H1 (cell line): ENCODE data around the gene MYBL2. TPM values are rescaled to one million over a fixed set of nuclear protein-coding genes. Genes with fewer than 3 reads are reported as not detected.
A peak's percentile ranks its signal among the peaks of the same experiment; 100 is the strongest.

ENCODE experiments used
- CTCF ChIA-PET: fragments of 300-600 bp; sonication (Branson Sonifier 250); formaldehyde crosslinking; loops from one replicate; lab custom pipeline; 2021; ENCODE audit not compliant: partially characterized antibody; lab: Charles Lee
- POLR2A ChIA-PET: fragments of 300-600 bp; sonication (Branson Sonifier 250); formaldehyde crosslinking; loops from one replicate; lab custom pipeline; 2021; ENCODE audit warnings: inconsistent platforms; ENCODE audit not compliant: partially characterized antibody; lab: Charles Lee
- DNase-seq, 2 experiments: peaks; one replicate each; pipeline versions ENCODE4 v3.0.0 to v3.0.0-alpha.2; 2010 to 2022; ENCODE audit warnings: low spot score in 2 of 2, low read depth in 1 of 2, mixed read lengths in 1 of 2
- FAIRE-seq: peaks from 2 replicates; lab custom pipeline; 2011; peaks lifted over from hg19 to GRCh38; lab: Jason Lieb, UNC
- H2AFZ ChIP-seq: 2 replicates; pipeline ENCODE4 v1.8.1; 2012; ENCODE audit warnings: low read length, inconsistent platforms
- H2AK5ac ChIP-seq: 2 replicates; pipeline ENCODE4 v1.6.1; 2013; ENCODE audit warnings: low read depth, low read length
- H2BK120ac ChIP-seq: replicated peaks from 2 replicates; pipeline ENCODE3; 2013; ENCODE audit warnings: low read depth, low read length, inconsistent platforms
- H2BK12ac ChIP-seq: 2 replicates; pipeline ENCODE4 v1.6.1; 2013; ENCODE audit warnings: low read depth, low read length
- H2BK15ac ChIP-seq: 2 replicates; pipeline ENCODE4 v1.6.1; 2013; ENCODE audit warnings: low read length
- H2BK20ac ChIP-seq: 2 replicates; pipeline ENCODE4 v1.6.1; 2013; ENCODE audit warnings: low read length
- H2BK5ac ChIP-seq: 2 replicates; pipeline ENCODE4 v1.6.1; 2013; ENCODE audit warnings: low read depth, low read length
- H3K14ac ChIP-seq: 2 replicates; pipeline ENCODE4 v1.6.1; 2013; ENCODE audit warnings: inconsistent platforms; ENCODE audit not compliant: insufficient read length
- H3K18ac ChIP-seq: 2 replicates; pipeline ENCODE4 v1.6.1; 2013; ENCODE audit warnings: low read length; ENCODE audit errors: extremely low read depth
- H3K23ac ChIP-seq: 2 replicates; pipeline ENCODE4 v1.6.1; 2013; ENCODE audit warnings: inconsistent platforms; ENCODE audit not compliant: insufficient read length
- H3K23me2 ChIP-seq: 2 replicates; pipeline ENCODE4 v1.6.1; 2013; ENCODE audit warnings: low read depth, low read length
- H3K27ac ChIP-seq: 2 replicates; pipeline ENCODE4 v1.6.1; 2011; ENCODE audit warnings: low read depth, low read length, inconsistent platforms
- H3K27me3 ChIP-seq, 4 experiments: replicated peaks in 1 of 4; 1 replicate in 1 of 4; 2 replicates in 3 of 4; pipeline versions ENCODE4 v1.6.1 to v1.8.1; 2011 to 2013; ENCODE audit warnings: low read length in 3 of 4, mild to moderate bottlenecking in 3 of 4, inconsistent platforms in 2 of 4, mixed read lengths in 2 of 4, moderate library complexity in 1 of 4; ENCODE audit not compliant: control insufficient read depth in 3 of 4, insufficient read depth in 3 of 4; ENCODE audit errors: extremely low read depth in 1 of 4
- H3K36me3 ChIP-seq, 4 experiments: 2 replicates each; pipeline versions ENCODE4 v1.6.1 to v1.8.1; 2011 to 2013; ENCODE audit warnings: mild to moderate bottlenecking in 4 of 4, low read length in 3 of 4, moderate library complexity in 2 of 4, control low read depth in 1 of 4, inconsistent platforms in 1 of 4; ENCODE audit not compliant: insufficient read depth in 4 of 4, control insufficient read depth in 2 of 4
- H3K4ac ChIP-seq: replicated peaks from 2 replicates; pipeline ENCODE3; 2013; ENCODE audit warnings: low read length, low read depth, mixed read lengths, inconsistent platforms; ENCODE audit not compliant: insufficient read length
- H3K4me1 ChIP-seq, 4 experiments: replicated peaks in 1 of 4; 1 replicate in 1 of 4; 2 replicates in 3 of 4; pipeline versions ENCODE4 v1.6.1 to v1.8.1; 2011 to 2013; ENCODE audit warnings: low read length in 3 of 4, inconsistent platforms in 2 of 4, mixed read lengths in 1 of 4; ENCODE audit not compliant: insufficient read depth in 4 of 4, control insufficient read depth in 3 of 4
- H3K4me2 ChIP-seq, 2 experiments: 2 replicates each; pipeline versions ENCODE4 v1.6.1 to v1.8.1; 2011 to 2013; ENCODE audit warnings: low read depth in 2 of 2, low read length in 2 of 2, control low read depth in 1 of 2, inconsistent platforms in 1 of 2, mild to moderate bottlenecking in 1 of 2; ENCODE audit not compliant: insufficient read depth in 1 of 2
- H3K4me3 ChIP-seq, 4 experiments: fragments of 200-600, 300-600 bp in 1 of 4; sonication (generic), shearing (Covaris generic), sonication (Bioruptor Twin) in 1 of 4; 2 replicates each; pipeline versions ENCODE4 v1.5.1 to v1.8.1; 2011 to 2016; ENCODE audit warnings: low read length in 4 of 4, low read depth in 3 of 4, control low read depth in 2 of 4, inconsistent platforms in 2 of 4, mild to moderate bottlenecking in 2 of 4, mixed read lengths in 1 of 4, moderate library complexity in 1 of 4; ENCODE audit not compliant: insufficient read depth in 2 of 4; ENCODE audit errors: extremely low read depth in 1 of 4
- H3K56ac ChIP-seq: replicated peaks from 2 replicates; pipeline ENCODE3; 2013; ENCODE audit warnings: low read depth, mild to moderate bottlenecking, mixed read lengths, low read length, inconsistent platforms; ENCODE audit not compliant: insufficient read length
- H3K79me1 ChIP-seq: 2 replicates; pipeline ENCODE4 v1.6.1; 2013; ENCODE audit warnings: low read depth, low read length, control low read depth
- H3K79me2 ChIP-seq, 2 experiments: 2 replicates each; pipeline versions ENCODE4 v1.6.1 to v1.8.1; 2012 to 2013; ENCODE audit warnings: low read length in 2 of 2, mild to moderate bottlenecking in 2 of 2, inconsistent platforms in 1 of 2; ENCODE audit not compliant: insufficient read depth in 2 of 2, control insufficient read depth in 1 of 2
- H3K9ac ChIP-seq, 4 experiments: replicated peaks in 1 of 4; 1 replicate in 1 of 4; 2 replicates in 3 of 4; pipeline versions ENCODE4 v1.6.1 to v1.8.1; 2011 to 2013; ENCODE audit warnings: low read depth in 3 of 4, low read length in 3 of 4, control low read depth in 2 of 4, mild to moderate bottlenecking in 2 of 4, moderate library complexity in 2 of 4, inconsistent platforms in 1 of 4; ENCODE audit errors: extremely low read depth in 1 of 4
- H3K9me3 ChIP-seq, 2 experiments: 2 replicates each; pipeline versions ENCODE4 v1.6.1 to v1.8.1; 2012 to 2013; ENCODE audit warnings: mild to moderate bottlenecking in 2 of 2, moderate library complexity in 2 of 2, control low read depth in 1 of 2, inconsistent platforms in 1 of 2, low read depth in 1 of 2, low read length in 1 of 2, mixed read lengths in 1 of 2; ENCODE audit not compliant: insufficient read depth in 2 of 2
- H4K20me1 ChIP-seq, 2 experiments: replicated peaks in 1 of 2; 2 replicates each; pipeline versions ENCODE3 to v1.8.1; 2011 to 2013; ENCODE audit warnings: inconsistent platforms in 2 of 2, low read length in 2 of 2, mild to moderate bottlenecking in 1 of 2; ENCODE audit not compliant: insufficient read depth in 2 of 2, control insufficient read depth in 1 of 2
- H4K5ac ChIP-seq: 2 replicates; pipeline ENCODE4 v1.6.1; 2013; ENCODE audit warnings: low read length, low read depth, mixed read lengths, inconsistent platforms; ENCODE audit not compliant: insufficient read length
- H4K8ac ChIP-seq: 2 replicates; pipeline ENCODE4 v1.8.0; 2013; ENCODE audit warnings: mild to moderate bottlenecking, moderate library complexity, low read length, inconsistent platforms; ENCODE audit not compliant: insufficient read depth; ENCODE audit errors: extremely low read depth
- H4K91ac ChIP-seq: replicated peaks from 2 replicates; pipeline ENCODE3; 2013; ENCODE audit warnings: low read length, mixed read lengths, inconsistent platforms; ENCODE audit not compliant: insufficient read length
- NANOG ChIP-seq: IDR thresholded peaks from 2 replicates; pipeline ENCODE4 v1.6.1; 2011; ENCODE audit warnings: low read length, low read depth, mild to moderate bottlenecking, inconsistent platforms; ENCODE audit not compliant: insufficient read depth, poor library complexity, severe bottlenecking
- TAF7 ChIP-seq: optimal IDR thresholded peaks from 2 replicates; pipeline ENCODE3; 2011; ENCODE audit warnings: low read depth, mild to moderate bottlenecking, inconsistent platforms, low read length, moderate library complexity, borderline replicate concordance
- YY1 ChIP-seq: IDR thresholded peaks from 2 replicates; pipeline ENCODE4 v1.6.1; 2011; ENCODE audit warnings: low read depth, mild to moderate bottlenecking, low read length
- whole genome bisulfite sequencing, 2 experiments: shearing (Covaris generic) in 1 of 2; methylation state at CpG; one replicate each; pipeline versions ENCODE4 v1.1.6 to v1.1.7; 2013 to 2015; ENCODE audit warnings: low lambda C conversion rate in 2 of 2, mixed read lengths in 2 of 2, inconsistent platforms in 1 of 2, low coverage in 1 of 2, missing lambda C conversion rate in 1 of 2; ENCODE audit not compliant: insufficient replicate concordance in 2 of 2, insufficient coverage in 1 of 2, insufficient read length in 1 of 2; ENCODE audit errors: extremely low coverage in 1 of 2, missing lambda C conversion rate in 1 of 2; 5-methylcytosine and 5-hydroxymethylcytosine counted together
- polyA plus RNA-seq, 7 experiments: library from polyadenylated mRNA; depleted of rRNA in 3 of 7; stranded (reverse) in 5 of 7; unstranded in 2 of 7; fragments of >200 nt in 5 of 7; fragments of 200-250 nt in 2 of 7; gene quantifications; 1 replicate in 5 of 7; 2 replicates in 1 of 7; 4 replicates in 1 of 7; pipeline versions ENCODE4 v1.2.1 to v1.2.3, GENCODE V29; 2011 to 2013; ENCODE audit warnings: missing spikeins in 2 of 7, mixed read lengths in 2 of 7
- total RNA-seq: library from RNA; stranded (reverse); fragmentation: NEBNext Ultra II Directional; extraction: Animal tissue kit (Norgen Biotek cat#: 25700); gene quantifications from 2 replicates; pipeline ENCODE4 v1.2.1, GENCODE V29; 2021

Gene MYBL2
- total and polyA plus RNA-seq, 2 of the 8 experiments (the other 6 are each of a cell fraction or from before 2014, with no cell fraction given), result 75.3 to 207 TPM

DNA sequence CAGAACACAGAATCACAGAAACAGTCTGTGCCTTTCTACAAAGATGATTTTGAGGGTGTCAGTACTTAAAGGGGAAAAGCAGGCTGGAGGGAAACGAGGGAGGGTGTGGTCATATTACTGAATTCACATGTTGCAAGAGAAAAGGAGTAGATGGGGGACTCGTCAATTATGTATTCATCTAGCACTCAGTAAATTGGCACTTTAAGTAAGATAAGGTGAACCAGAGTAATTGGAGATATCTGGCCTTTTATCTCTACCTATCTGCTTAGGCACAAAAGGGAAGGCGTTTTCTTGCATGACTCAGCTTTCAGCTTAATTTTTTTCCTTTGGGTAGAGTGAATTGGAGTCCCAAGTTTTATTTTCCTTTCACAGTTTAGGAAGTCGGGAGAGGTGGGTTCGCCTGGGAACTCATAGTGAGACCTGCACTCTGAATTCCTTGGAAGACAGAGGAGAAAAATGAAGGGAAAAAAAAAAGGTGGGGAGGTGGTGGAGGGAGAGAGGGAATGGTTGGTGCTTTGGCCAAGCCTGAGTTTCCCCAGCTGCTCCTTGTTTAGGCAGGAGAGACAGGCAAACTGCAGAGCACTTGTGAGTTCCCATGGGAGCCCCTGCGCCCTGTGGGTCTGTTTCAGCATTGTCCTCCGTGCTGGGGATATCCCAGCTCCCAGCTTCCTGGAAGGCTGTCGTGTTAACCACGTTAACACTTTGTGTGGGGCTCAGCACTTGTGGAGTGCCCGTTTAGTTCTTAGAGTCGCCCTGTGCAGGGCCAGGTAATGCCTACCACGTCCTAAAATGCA is 79.6 kb downstream of the MYBL2 start:
- no peak overlapping the region for H3K4me3 ChIP-seq
- FAIRE-seq, result no peak
- no peak overlapping the region for H2BK120ac ChIP-seq
- H3K27ac ChIP-seq, result no peak overlapping the region
- 0 out of 2 replicates have a peak overlapping the region, but pooled peaks have one; percentile 24 for H2BK5ac ChIP-seq
- H3K4ac ChIP-seq, result no peak overlapping the region
- H3K23ac ChIP-seq, result no peak overlapping the region
- no peaks in the 10 kb centered on the region for H3K36me3 ChIP-seq
- H4K8ac ChIP-seq, result peak overlapping the region; percentile 19; the same call in 1 of the 2 replicates
- ChIA-PET CTCF (interaction anchor here (1.2 kb wide), 1 partner anchor 335 kb away, joined by 3 read pairs; no protein-coding TSS in a partner anchor), POLR2A (no interaction called here)
- H2BK20ac ChIP-seq, result no peak overlapping the region
- H2AFZ ChIP-seq, result peak overlapping the region; percentile 95
- no peak overlapping the region for H3K56ac ChIP-seq
- H3K23me2 ChIP-seq, result no peaks in the 10 kb centered on the region
- no peak overlapping the region for H2AK5ac ChIP-seq
- no peak overlapping the region for H4K5ac ChIP-seq
- no peak overlapping the region for H3K9ac ChIP-seq
- peak overlapping the region; percentile 11 for H4K91ac ChIP-seq
- H2BK15ac ChIP-seq, result peak overlapping the region; percentile 88; the same call in 1 of the 2 replicates
- H3K27me3 ChIP-seq, result no peaks in the 10 kb centered on the region; a peak in 1 of 7 replicates
- peaks cover 0 to 4% (median 1%) of the 10 kb centered on the region in 4 experiments; a peak in 2 of 7 replicates for H3K4me1 ChIP-seq
- no peak overlapping the region for H3K18ac ChIP-seq
- DNase-seq, result no peak
- no peak overlapping the region for H3K4me2 ChIP-seq
- no peak overlapping the region for H3K14ac ChIP-seq
- no peaks in the 10 kb centered on the region for H3K79me1 ChIP-seq
- WGBS, 2 experiments, result 74% methylated on average over 12 of the region's 12 CpGs; no CpG with 5 or more reads in 1 of the 2 experiments
- no peaks in the 10 kb centered on the region for H3K79me2 ChIP-seq
- H2BK12ac ChIP-seq, result 0 out of 2 replicates have a peak overlapping the region, but pooled peaks have one; percentile 50
- H3K9me3 ChIP-seq, result no peaks in the 10 kb centered on the region
- no peaks in the 10 kb centered on the region for H4K20me1 ChIP-seq
- TF ChIP-seq TAF7 (no peak), YY1 (no peak), NANOG (no peak)
